ENCODE results near the gene SIKE1.

The SIKE1 gene

DNA sequence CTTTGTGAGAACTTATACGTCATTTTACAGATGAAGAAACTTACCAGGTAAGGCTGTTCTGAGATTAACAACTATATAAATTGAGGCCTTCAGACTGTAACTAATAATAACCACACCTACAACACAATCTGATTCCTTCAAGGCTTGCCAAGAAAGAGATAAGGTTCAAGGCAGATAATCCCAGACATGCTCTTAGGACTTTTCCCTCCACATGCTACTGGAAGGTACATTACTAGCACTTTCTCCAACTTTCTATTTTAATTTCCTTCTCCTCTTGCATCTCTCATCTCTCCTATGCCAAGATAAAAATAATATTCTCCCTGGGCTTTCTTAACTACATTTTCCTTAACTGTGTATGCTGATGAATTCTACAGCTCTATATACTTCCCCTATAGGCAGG lies 45.0 kb downstream of the SIKE1 start:
- no peaks in the 10 kb centered on the region for H3K4me1 ChIP-seq (ENCODE audit: insufficient read depth, low read length)
- no peak overlapping the region for H3K4me3 ChIP-seq (ENCODE audit: low read length)
- H3K36me3 ChIP-seq (ENCODE audit: insufficient read depth, low read length) = peaks cover 99% of the 10 kb centered on the region
- no peak overlapping the region for H3K27ac ChIP-seq (ENCODE audit: low read depth, low read length)
- H3K9ac ChIP-seq (ENCODE audit: low read depth, low read length) = no peak overlapping the region
- no peaks in the 10 kb centered on the region for H3K27me3 ChIP-seq (ENCODE audit: insufficient read depth, low read length)
- no peaks in the 10 kb centered on the region for H3K9me3 ChIP-seq (ENCODE audit: insufficient read depth, low read depth, low read length)
- 89% methylated on average over 1 of the region's 1 CpG for WGBS

GRCh38 chr1:114729782-114730181 lies 50.7 kb downstream of the SIKE1 start:
- H3K4me1 ChIP-seq (ENCODE audit: insufficient read depth, low read length) = no peaks in the 10 kb centered on the region
- H3K27ac ChIP-seq (ENCODE audit: low read depth, low read length) = no peak overlapping the region
- no peak overlapping the region for H3K4me3 ChIP-seq (ENCODE audit: low read length)
- no CpG with 5 or more reads among the region's 1 CpG for WGBS
- no peaks in the 10 kb centered on the region for H3K27me3 ChIP-seq (ENCODE audit: insufficient read depth, low read length)
- no peaks in the 10 kb centered on the region for H3K9me3 ChIP-seq (ENCODE audit: insufficient read depth, low read depth, low read length)
- peaks cover 99% of the 10 kb centered on the region for H3K36me3 ChIP-seq (ENCODE audit: insufficient read depth, low read length)
- H3K9ac ChIP-seq (ENCODE audit: low read depth, low read length) = no peak overlapping the region

DNA sequence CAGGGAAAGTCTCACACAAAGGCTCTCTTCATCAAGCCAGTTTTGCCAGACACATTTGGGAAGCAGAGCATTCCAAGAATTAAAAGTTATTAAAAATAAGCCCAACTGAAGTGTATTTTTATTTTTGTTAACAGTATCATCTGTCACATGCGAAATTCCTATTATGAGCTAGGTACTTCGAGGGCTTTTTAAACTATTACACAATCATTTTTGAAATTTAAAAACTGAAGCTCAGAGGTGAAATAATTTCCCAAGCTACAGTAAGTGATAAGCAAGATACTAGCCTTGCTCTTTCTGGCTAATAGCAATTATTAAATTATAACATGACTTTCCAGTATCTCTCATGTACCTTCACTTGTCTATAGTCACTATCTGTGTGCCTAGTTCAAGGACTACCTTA lies 51.9 kb downstream of the SIKE1 start:
- Histone ChIP-seq H3K4me1 (ENCODE audit: insufficient read depth, low read length) (no peaks in the 10 kb centered on the region), H3K36me3 (ENCODE audit: insufficient read depth, low read length) (peaks cover 99% of the 10 kb centered on the region)
- WGBS = 94% methylated on average over 2 of the region's 2 CpGs

GRCh38 chr1:114725230-114725629 lies 55.3 kb downstream of the SIKE1 start:
- Histone ChIP-seq H3K9me3 (ENCODE audit: insufficient read depth, low read depth, low read length) (no peaks in the 10 kb centered on the region), H3K27me3 (ENCODE audit: insufficient read depth, low read length) (no peaks in the 10 kb centered on the region), H3K36me3 (ENCODE audit: insufficient read depth, low read length) (peaks cover 99% of the 10 kb centered on the region), H3K4me1 (ENCODE audit: insufficient read depth, low read length) (no peaks in the 10 kb centered on the region), H3K4me3 (ENCODE audit: low read length) (no peak overlapping the region), H3K9ac (ENCODE audit: low read depth, low read length) (no peak overlapping the region), H3K27ac (ENCODE audit: low read depth, low read length) (no peak overlapping the region)
- WGBS = 84% methylated on average over 1 of the region's 1 CpG

More for the DNA sequence above, 51.9 kb downstream of the SIKE1 start:
- Histone ChIP-seq H3K9me3 (ENCODE audit: insufficient read depth, low read depth, low read length) (no peaks in the 10 kb centered on the region), H3K4me3 (ENCODE audit: low read length) (no peak overlapping the region), H3K9ac (ENCODE audit: low read depth, low read length) (no peak overlapping the region), H3K27ac (ENCODE audit: low read depth, low read length) (no peak overlapping the region), H3K27me3 (ENCODE audit: insufficient read depth, low read length) (no peaks in the 10 kb centered on the region)

DNA sequence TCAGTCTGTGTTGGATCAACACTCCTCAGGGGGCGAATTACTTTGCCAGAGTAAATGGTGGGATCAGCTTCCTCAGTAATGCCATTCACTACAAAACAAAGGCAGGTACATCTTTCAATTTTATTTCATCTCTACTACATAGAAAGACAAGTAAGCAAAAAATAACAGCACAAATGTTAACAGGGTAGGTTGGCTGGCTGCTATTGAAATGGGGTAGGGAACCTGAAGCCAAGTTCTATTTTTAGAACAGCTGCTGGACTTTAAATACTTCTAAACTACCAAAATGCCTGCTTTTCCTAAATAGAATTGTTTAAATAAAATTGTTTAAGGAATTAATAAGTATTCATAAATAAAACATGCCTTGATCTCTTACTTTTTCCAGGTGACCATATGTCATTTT lies 56.6 kb downstream of the SIKE1 start:
- H3K9me3 ChIP-seq (ENCODE audit: insufficient read depth, low read depth, low read length) = no peaks in the 10 kb centered on the region
- no peak overlapping the region for H3K4me3 ChIP-seq (ENCODE audit: low read length)
- no peaks in the 10 kb centered on the region for H3K4me1 ChIP-seq (ENCODE audit: insufficient read depth, low read length)
- WGBS = 100% methylated on average over 1 of the region's 1 CpG
- peaks cover 100% of the 10 kb centered on the region for H3K36me3 ChIP-seq (ENCODE audit: insufficient read depth, low read length)
- H3K27ac ChIP-seq (ENCODE audit: low read depth, low read length) = no peak overlapping the region
- H3K9ac ChIP-seq (ENCODE audit: low read depth, low read length) = no peak overlapping the region
- H3K27me3 ChIP-seq (ENCODE audit: insufficient read depth, low read length) = no peaks in the 10 kb centered on the region

- Histone ChIP-seq H3K4me1 (ENCODE audit: insufficient read depth, low read length) (no peaks in the 10 kb centered on the region), H3K27ac (ENCODE audit: low read depth, low read length) (no peak overlapping the region)
- WGBS = 0% methylated on average over 1 of the region's 1 CpG
These were observed 57.0 kb downstream of the SIKE1 start for GRCh38 chr1:114723457-114723856.

GRCh38 chr1:114720492-114720891 lies 60.0 kb downstream of the SIKE1 start:
- Histone ChIP-seq H3K4me1 (ENCODE audit: insufficient read depth, low read length) (peaks cover 9% of the 10 kb centered on the region; the same call in 1 of the 2 replicates), H3K9me3 (ENCODE audit: insufficient read depth, low read depth, low read length) (no peaks in the 10 kb centered on the region), H3K9ac (ENCODE audit: low read depth, low read length) (no peak overlapping the region), H3K36me3 (ENCODE audit: insufficient read depth, low read length) (peaks cover 88% of the 10 kb centered on the region), H3K27ac (ENCODE audit: low read depth, low read length) (no peak overlapping the region), H3K4me3 (ENCODE audit: low read length) (no peak overlapping the region), H3K27me3 (ENCODE audit: insufficient read depth, low read length) (no peaks in the 10 kb centered on the region)
- 93% methylated on average over 4 of the region's 4 CpGs for WGBS

More at GRCh38 chr1:114723457-114723856, 57.0 kb downstream of the SIKE1 start:
- Histone ChIP-seq H3K9ac (ENCODE audit: low read depth, low read length) (no peak overlapping the region), H3K4me3 (ENCODE audit: low read length) (no peak overlapping the region), H3K36me3 (ENCODE audit: insufficient read depth, low read length) (peaks cover 100% of the 10 kb centered on the region), H3K9me3 (ENCODE audit: insufficient read depth, low read depth, low read length) (no peaks in the 10 kb centered on the region), H3K27me3 (ENCODE audit: insufficient read depth, low read length) (no peaks in the 10 kb centered on the region)

Data from HUES64 (cell line).